Right cardiac atrium (tissue), 5 donors: ENCODE measurements around the gene TEX30. TPM values are rescaled to one million over a fixed set of nuclear protein-coding genes. Genes with fewer than 3 reads are reported as not detected.
A peak's percentile ranks its signal among the peaks of the same experiment; 100 is the strongest.

ENCODE experiments used
- ATAC-seq, 2 donors: fragments of 200-7000 bp; cut with Tn5 transposase; one replicate each; pipeline versions ENCODE4 v1.8.0 to v1.9.1; 2020; ENCODE audit warnings: moderate library complexity in 2 of 2, mild to moderate bottlenecking in 1 of 2
- DNase-seq, 3 donors: peaks; one replicate each; pipeline ENCODE4 v3.0.0-alpha.2; 2020
- H3K27ac ChIP-seq: one replicate; pipeline ENCODE4 v1.5.1; 2013; ENCODE audit warnings: mild to moderate bottlenecking, low read length, control low read depth, moderate library complexity
- H3K27me3 ChIP-seq: one replicate; pipeline ENCODE4 v1.6.1; 2013; ENCODE audit not compliant: control insufficient read depth, insufficient read depth
- H3K4me1 ChIP-seq: one replicate; pipeline ENCODE4 v1.6.1; 2013; ENCODE audit warnings: low read length; ENCODE audit not compliant: control insufficient read depth, insufficient read depth
- H3K4me3 ChIP-seq: one replicate; pipeline ENCODE4 v1.5.1; 2013; ENCODE audit warnings: low read length, control low read depth
- H3K9me3 ChIP-seq: one replicate; pipeline ENCODE4 v1.6.1; 2013; ENCODE audit warnings: low read length; ENCODE audit not compliant: control insufficient read depth
- WGBS: extraction: QIAGEN DNeasy Blood & Tissue Kit; methylation state at CpG from one replicate; pipeline ENCODE4 v1.1.7; 2013; 5-methylcytosine and 5-hydroxymethylcytosine counted together
- intact Hi-C, 4 donors: fragments of 100-400 bp; cut with DNase I; formaldehyde crosslinking; loops; one replicate each; pipeline versions ENCODE4 v1.11.0 to v1.14.0; 2022 to 2023
- polyA plus RNA-seq: library from polyadenylated mRNA; stranded (reverse); fragments of 200-250 nt; gene quantifications from one replicate; pipeline ENCODE4 v1.2.3, GENCODE V29; 2013
- total RNA-seq, 4 donors: library from RNA; stranded (reverse); fragmentation: NEBNext Ultra II Directional; extraction: Animal tissue kit (Norgen Biotek cat#: 25700); gene quantifications; one replicate each; pipeline ENCODE4 v1.2.1, GENCODE V29; 2021
- donor health status: healthy with polysubstance abuse.
- donor health status: DM: no; HTN: yes; CAD: no.
- donor health status: DM: no; HTN: no; CAD: no.
- donor health status: DM: no; HTN: yes; CAD: no; lungs with severe emphysema.
- donor health status: DM: yes; HTN: yes; CAD: no.

The TEX30 gene
- total and polyA plus RNA-seq, 5 donors, result 7.4 to 13.7 (median 9.6) TPM

DNA sequence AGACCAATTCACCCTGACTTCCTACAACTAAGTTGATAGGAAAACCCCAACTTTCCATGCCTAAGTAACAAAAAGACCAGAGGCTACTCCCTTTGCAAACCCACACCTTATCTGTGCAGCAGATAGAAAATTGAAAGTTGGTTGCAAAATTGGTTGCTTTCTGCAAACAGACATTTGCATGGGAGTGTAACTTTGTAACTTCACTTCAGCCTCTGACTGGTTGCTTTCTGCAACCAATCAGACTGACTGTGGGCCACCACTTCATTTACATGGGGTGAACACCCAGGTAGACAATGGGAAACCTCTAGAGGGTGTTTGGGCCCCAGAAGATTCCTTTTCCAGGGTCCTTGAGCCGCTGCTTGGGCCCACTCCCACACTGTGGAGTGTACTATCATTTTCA lies 9.8 kb downstream of the TEX30 start:
- no peaks in the 10 kb centered on the region for H3K4me1 ChIP-seq
- intact Hi-C loops, result no loop called here
- DNase-seq (no peak), ATAC-seq (no peak)
- H3K9me3 ChIP-seq, result no peaks in the 10 kb centered on the region
- WGBS, result 96% methylated on average over 1 of the region's 1 CpG
- no peak overlapping the region for H3K27ac ChIP-seq
- no peaks in the 10 kb centered on the region for H3K27me3 ChIP-seq
- H3K4me3 ChIP-seq, result no peak overlapping the region

DNA sequence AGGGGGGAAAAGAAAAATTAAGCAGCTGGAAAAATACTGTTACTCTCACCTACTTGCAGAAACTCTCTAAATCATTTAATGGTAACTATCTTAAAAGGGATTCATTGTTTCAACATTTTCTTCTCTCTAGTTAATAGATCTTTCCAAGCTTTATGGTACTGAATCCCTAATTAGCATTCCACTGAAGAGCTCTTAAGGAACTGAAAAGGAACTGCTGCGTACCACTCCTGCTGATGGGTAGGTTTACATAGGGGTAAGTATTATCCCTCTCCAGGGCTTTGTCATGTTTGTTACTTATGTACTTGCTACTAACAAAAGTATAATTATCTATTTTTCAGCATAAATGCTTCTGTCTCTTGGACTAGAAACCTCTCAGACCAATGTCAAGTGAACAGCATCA lies 12.5 kb downstream of the TEX30 start:
- Histone ChIP-seq H3K27me3 (no peaks in the 10 kb centered on the region), H3K27ac (no peak overlapping the region), H3K9me3 (no peaks in the 10 kb centered on the region), H3K4me3 (no peak overlapping the region), H3K4me1 (no peaks in the 10 kb centered on the region)
- DNase-seq (no peak), ATAC-seq (no peak)
- intact Hi-C loops, result no loop called here
- 92% methylated on average over 1 of the region's 1 CpG for WGBS

DNA sequence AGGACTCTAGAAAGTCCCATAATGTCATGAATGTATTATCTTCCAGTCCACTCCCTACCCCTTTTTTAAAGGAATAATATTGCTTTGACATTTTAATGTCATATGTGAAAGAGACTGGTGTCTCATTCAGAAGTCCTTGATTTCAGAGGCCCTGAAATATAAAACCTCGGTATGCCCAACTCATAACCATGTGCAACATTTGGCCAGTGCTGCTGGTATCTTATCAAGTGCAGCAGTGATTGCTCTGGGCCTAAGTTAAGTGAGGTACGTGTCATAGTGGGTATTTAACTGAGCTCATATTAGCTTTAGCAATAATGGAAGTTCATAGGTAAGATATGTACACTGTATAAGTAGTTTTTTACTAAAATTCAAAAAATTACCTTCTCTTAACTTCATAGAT lies 14.7 kb downstream of the TEX30 start:
- Histone ChIP-seq H3K27ac (no peak overlapping the region), H3K4me1 (no peaks in the 10 kb centered on the region), H3K4me3 (no peak overlapping the region), H3K27me3 (no peaks in the 10 kb centered on the region), H3K9me3 (no peaks in the 10 kb centered on the region)
- intact Hi-C loops, result no loop called here
- 51% methylated on average over 2 of the region's 2 CpGs for WGBS
- DNase-seq (no peak), ATAC-seq (peak; percentile 45 to 64)

DNA sequence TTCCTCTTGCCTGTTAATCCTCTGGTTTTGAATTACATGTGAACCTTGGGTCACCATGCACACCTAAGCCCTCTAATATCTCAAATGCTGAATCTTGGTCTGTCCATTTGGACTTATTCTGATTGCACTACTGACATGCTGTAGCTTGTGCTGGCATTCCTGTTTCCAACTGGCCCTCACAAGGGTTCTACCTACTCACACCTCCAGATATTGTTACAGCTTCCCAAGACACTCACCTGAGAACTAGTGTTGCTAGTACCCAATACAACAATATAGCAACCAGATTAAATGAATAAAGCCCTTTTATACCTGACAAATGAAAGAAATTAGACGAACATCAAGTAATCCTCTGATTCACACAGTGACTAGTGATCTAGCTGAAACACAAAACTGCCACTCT lies 16.6 kb downstream of the TEX30 start:
- H3K27ac ChIP-seq, result no peak overlapping the region
- intact Hi-C loops, result no loop called here
- H3K4me1 ChIP-seq, result no peaks in the 10 kb centered on the region
- no peak overlapping the region for H3K4me3 ChIP-seq
- H3K9me3 ChIP-seq, result no peaks in the 10 kb centered on the region
- WGBS, result 86% methylated on average over 1 of the region's 1 CpG
- ATAC-seq (no peak), DNase-seq (no peak)
- no peaks in the 10 kb centered on the region for H3K27me3 ChIP-seq

DNA sequence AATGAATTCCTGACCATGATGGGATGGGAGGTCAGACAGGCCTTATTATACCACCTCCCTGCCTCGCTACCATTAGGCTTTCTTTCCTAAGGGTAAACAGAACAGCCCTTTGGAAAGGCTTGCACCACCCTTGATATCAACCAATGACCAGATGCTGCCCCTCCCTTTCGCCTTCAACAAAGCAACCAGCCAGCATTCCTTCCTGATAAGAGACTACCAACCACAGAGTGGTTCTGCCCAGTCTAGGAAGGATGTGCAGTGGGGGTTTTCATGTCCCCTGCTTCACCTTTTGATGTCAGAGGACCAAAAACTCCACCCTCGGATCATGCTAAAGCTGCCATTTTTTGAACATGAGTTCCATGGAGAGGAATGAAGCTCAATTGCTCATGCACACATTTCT lies 21.7 kb downstream of the TEX30 start:
- 85% methylated on average over 3 of the region's 3 CpGs for WGBS
- intact Hi-C loops, result no loop called here
- ATAC-seq, result no peak
- no peak for DNase-seq
- Histone ChIP-seq H3K4me1 (no peaks in the 10 kb centered on the region), H3K4me3 (no peak overlapping the region), H3K27ac (no peak overlapping the region), H3K27me3 (no peaks in the 10 kb centered on the region), H3K9me3 (no peaks in the 10 kb centered on the region)

DNA sequence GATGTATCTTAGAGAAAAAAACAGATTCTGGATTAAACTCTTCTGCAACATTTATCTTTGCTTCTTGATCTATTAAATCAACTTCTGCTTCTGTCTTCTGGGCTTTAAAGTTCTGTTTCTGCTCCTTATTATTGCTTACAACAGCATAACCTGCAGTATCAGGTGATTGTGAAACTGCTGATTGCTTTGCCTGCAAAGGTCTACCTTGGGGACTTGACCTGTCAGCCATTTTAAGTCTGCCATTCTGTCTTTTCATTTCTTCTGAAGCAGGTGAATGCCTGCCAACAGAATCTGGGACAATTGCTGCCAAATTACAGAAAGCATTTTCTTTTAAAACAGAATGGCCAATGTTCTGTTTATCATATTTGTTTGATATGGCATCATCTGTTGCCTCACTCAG lies 31.1 kb downstream of the TEX30 start:
- no peak overlapping the region for H3K4me3 ChIP-seq
- no peaks in the 10 kb centered on the region for H3K9me3 ChIP-seq
- no peak for ATAC-seq
- intact Hi-C loops, result no loop called here
- no peak for DNase-seq
- H3K4me1 ChIP-seq, result no peaks in the 10 kb centered on the region
- no peaks in the 10 kb centered on the region for H3K27me3 ChIP-seq
- no peak overlapping the region for H3K27ac ChIP-seq

- ATAC-seq (no peak), DNase-seq (no peak)
- Histone ChIP-seq H3K4me1 (no peaks in the 10 kb centered on the region), H3K4me3 (no peak overlapping the region), H3K27me3 (no peaks in the 10 kb centered on the region), H3K9me3 (no peaks in the 10 kb centered on the region), H3K27ac (no peak overlapping the region)
- intact Hi-C loops, result no loop called here
- 57% methylated on average over 1 of the region's 1 CpG for WGBS
These were observed 31.5 kb downstream of the TEX30 start for GRCh38 chr13:102742101-102742500.

DNA sequence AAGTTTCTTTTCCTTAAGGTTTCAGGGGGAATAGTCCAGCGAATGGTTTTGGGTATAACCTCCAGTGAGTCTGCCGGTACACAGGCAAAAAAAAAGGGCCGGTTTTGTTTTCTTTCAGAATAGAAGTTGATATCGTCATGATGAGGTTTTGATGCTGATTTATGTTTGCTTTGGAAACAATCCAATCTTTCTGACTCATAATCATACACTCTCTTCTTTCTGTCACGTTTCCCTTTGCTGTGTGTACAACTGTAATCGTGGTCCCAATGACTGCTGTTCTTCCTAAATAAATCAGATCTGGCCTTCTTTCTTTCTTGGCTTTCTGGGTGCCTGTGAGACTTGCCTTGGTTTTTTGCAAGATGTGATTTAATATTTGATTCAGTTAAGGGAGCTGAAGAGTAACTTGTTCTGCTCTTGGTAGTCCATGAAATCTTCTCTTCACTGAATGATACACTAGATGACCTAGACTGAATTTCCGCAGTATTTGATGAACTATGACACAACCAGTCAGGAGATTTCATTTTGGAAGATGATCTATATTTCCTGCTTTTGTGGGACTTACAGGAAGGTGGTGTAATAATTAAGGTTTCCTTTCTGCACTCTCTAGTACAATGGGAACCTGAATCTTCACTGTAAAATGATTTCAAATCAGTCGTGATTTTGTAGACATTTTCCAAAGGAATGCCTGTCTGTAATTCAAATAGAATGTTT lies 43.9 kb downstream of the TEX30 start:
- DNase-seq (no peak), ATAC-seq (peak; percentile 31 to 43)
- Histone ChIP-seq H3K4me3 (peak overlapping the region; percentile 3), H3K4me1 (no peaks in the 10 kb centered on the region), H3K9me3 (no peaks in the 10 kb centered on the region), H3K27me3 (no peaks in the 10 kb centered on the region), H3K27ac (no peak overlapping the region)
- WGBS, result 35% methylated on average over 8 of the region's 8 CpGs
- intact Hi-C loops, result loop anchor here in 1 of 4 donors (10.0 kb wide), 1 partner anchor 145 kb away; no protein-coding TSS in a partner anchor

DNA sequence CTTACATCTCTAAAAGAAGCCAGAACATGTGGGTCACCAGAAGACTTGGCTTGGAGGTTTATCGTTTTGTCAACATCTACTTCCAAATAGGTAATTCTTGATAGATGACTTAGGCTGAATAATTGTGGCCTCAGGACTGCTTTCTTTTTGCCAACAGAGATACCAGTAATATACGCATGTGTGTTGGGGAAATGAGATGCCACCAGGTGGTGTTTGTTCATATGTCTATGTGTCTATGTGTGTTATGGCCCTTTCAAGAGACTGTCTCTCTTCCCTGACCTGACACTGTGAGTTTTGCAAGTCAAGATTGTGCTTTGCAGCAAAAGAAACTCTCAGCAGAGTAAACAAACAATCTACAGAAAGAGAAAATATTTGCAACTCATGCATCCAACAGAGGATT lies 47.2 kb downstream of the TEX30 start:
- no peak overlapping the region for H3K27ac ChIP-seq
- ATAC-seq, result no peak
- H3K4me1 ChIP-seq, result no peaks in the 10 kb centered on the region
- 79% methylated on average over 2 of the region's 2 CpGs for WGBS
- H3K27me3 ChIP-seq, result no peaks in the 10 kb centered on the region
- no peaks in the 10 kb centered on the region for H3K9me3 ChIP-seq
- no peak for DNase-seq
- intact Hi-C loops, result loop anchor here in 1 of 4 donors (10.0 kb wide), 1 partner anchor 142 kb away; no protein-coding TSS in a partner anchor
- no peak overlapping the region for H3K4me3 ChIP-seq

- H3K9me3 ChIP-seq, result no peaks in the 10 kb centered on the region
- peak; percentile 53 to 74 for ATAC-seq
- no peaks in the 10 kb centered on the region for H3K27me3 ChIP-seq
- no peak overlapping the region for H3K4me3 ChIP-seq
- no peak overlapping the region for H3K27ac ChIP-seq
- DNase-seq, result no peak
- no peaks in the 10 kb centered on the region for H3K4me1 ChIP-seq
- WGBS, result 65% methylated on average over 6 of the region's 6 CpGs
- intact Hi-C loops, result loop anchor here in 1 of 4 donors (10.0 kb wide), 1 partner anchor 140 kb away; no protein-coding TSS in a partner anchor
These were observed 48.7 kb downstream of the TEX30 start for GRCh38 chr13:102724923-102725322.

GRCh38 chr13:102721800-102722231 lies 51.8 kb downstream of the TEX30 start:
- Histone ChIP-seq H3K4me1 (no peaks in the 10 kb centered on the region), H3K4me3 (no peak overlapping the region), H3K27me3 (no peaks in the 10 kb centered on the region), H3K27ac (no peak overlapping the region), H3K9me3 (no peaks in the 10 kb centered on the region)
- no peak for DNase-seq
- intact Hi-C loops, result loop anchor here in 1 of 4 donors (10.0 kb wide), 1 partner anchor 137 kb away; no protein-coding TSS in a partner anchor
- 72% methylated on average over 1 of the region's 1 CpG for WGBS
- no peak for ATAC-seq

GRCh38 chr13:102718746-102719145 lies 54.8 kb downstream of the TEX30 start:
- Histone ChIP-seq H3K4me1 (no peaks in the 10 kb centered on the region), H3K9me3 (no peaks in the 10 kb centered on the region), H3K4me3 (no peak overlapping the region), H3K27me3 (no peaks in the 10 kb centered on the region), H3K27ac (no peak overlapping the region)
- intact Hi-C loops, result no loop called here
- 84% methylated on average over 2 of the region's 2 CpGs for WGBS
- ATAC-seq, result no peak
- DNase-seq, result no peak
